GM18867 (cell line): Measurements from ENCODE around the gene KLHL18.
A peak's percentile ranks its signal among the peaks of the same experiment; 100 is the strongest.
"Not testable (repeated sequence)": the region's sequence is repeated elsewhere in the genome, so short reads cannot be mapped to it uniquely, and the experiment has no call there.

Experiments
- ATAC-seq: cut with Tn5 transposase; IDR thresholded peaks from one replicate; pipeline ENCODE4 v1.9.1; 2021; ENCODE audit warnings: mild to moderate bottlenecking, moderate library complexity; ENCODE audit not compliant: unreplicated experiment

KLHL18 gene

GRCh38 chr3:47310391-47310790, 27.6 kb downstream of the KLHL18 start:
- ATAC-seq, result no peak

DNA sequence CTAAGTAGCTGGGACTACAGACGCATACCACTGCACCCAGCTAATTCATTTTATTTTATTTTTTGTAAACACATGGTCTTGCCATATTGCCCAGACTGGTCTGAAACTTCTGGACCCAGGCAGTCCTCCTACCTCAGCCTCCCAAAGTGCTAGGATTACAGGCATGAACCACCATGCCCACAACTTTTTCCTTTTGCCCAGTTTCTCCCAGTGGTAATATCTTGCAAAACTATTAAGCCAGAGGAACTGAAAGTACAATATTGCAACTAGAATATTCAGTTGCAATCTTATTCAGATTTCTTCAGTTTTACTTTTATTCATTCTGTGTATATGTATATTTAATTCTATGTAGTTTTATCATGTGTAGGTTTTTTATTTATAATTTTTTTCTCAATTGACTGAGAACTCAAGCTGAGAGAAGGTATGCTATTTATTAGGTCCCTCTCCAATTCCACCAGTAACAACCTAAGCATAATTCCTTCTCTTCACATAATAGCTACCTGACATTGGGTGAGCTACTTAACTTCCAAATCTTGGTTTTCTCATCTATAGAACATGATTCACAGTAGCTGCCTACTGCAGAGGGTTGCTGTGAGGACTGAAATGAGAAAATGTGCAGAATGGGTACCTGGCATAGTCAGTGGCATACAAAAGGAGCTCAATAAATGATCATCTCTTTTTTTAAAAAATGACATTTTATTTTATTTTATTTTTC, 30.8 kb downstream of the KLHL18 start:
- ATAC-seq, result no peak

DNA sequence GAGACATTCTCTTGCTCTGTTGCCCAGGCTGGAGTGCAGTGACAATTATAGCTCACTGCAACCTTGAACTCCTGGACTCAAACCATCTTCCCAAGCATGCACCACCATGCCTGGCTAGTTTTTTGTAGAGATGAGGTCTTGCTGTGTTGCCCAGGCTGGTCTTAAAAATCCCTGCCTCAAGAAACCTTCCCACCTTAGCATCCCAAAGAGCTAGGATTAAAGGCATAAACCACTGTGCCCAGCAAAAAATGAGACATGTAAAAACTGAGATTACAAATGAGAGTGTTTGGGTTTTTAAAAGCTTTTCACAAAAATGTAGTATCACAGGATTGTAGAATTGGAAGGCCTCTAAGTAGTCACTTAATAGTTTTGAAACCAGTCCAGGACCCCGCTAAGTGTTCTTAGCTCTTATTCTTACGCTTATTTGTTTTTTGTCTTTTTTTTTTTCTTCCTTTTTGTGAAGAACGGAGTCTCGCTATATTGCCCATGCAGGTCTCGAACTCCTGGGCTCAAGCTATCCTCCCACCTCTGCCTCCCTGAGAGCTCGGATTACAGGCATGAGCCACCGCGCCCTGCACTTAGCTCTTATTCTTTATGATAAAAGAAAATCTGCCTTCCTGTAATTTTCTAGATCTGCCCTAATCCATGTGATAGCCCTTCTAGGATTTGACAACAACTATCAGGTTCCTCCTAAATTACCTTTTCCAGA, 31.5 kb downstream of the KLHL18 start:
- no peak for ATAC-seq

DNA sequence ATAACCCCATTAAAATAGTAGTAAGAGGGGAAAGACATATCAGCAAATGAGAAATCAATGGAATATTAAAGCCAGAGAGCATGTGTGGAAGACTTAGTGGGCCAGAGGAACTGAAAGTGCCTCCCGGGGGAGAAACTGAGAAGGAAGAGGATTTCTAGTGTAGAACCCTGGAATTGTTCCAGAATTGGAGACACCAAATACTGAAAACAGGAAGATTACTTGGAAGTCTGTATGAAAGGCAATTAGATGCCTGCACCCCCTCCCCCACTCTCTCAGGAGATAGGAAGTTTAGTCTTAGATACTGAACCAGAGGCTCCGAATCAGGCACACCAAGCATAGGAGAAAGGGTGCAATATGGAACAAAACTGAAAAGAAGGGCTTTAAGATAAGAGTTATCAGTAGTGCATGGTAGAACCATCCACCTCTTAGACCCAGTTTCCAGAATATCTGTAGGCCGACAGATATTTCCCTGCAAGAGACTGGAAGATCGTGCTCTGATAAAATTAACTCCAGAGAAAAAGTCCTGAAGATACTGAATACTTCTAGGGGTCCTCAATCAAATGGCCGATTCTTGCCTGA, 32.4 kb downstream of the KLHL18 start:
- ATAC-seq, result no peak

DNA sequence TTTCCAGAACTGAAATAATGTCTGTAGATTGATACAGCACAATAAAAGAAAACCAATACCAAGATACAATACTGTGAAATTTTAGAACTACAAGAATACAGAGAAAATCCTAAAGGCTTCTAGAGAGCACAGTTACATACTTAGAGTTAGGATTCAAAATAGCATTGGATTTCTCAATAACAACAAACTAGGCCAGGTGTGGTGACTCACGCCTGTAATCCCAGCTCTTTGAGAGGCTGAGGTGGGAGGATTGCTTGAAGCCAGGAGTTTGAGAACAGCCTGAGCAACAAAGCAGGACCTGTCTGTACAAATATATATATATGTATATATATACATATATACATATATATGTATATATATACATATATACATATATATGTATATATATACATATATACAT, 33.4 kb downstream of the KLHL18 start:
- not testable (repeated sequence) for ATAC-seq

DNA sequence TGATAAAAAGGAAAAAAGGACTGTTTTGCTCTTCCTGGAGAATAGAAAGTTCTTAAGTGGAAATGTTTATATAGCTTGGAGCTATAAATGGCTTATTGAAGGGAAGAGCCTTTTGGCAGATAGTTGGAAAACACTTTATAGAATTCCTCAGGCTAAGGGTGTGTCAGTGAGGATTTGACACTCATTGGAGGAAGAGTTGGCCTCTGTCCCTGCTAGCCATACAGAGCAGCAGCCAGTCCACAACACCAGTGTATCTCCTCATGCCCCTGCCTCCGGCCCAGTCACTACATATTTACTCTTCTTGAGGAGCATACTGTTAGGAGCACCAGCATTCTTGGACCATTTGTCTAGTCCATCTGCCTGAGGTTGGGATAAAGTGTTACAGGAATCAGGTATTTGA, 36.2 kb downstream of the KLHL18 start:
- ATAC-seq, result no peak

DNA sequence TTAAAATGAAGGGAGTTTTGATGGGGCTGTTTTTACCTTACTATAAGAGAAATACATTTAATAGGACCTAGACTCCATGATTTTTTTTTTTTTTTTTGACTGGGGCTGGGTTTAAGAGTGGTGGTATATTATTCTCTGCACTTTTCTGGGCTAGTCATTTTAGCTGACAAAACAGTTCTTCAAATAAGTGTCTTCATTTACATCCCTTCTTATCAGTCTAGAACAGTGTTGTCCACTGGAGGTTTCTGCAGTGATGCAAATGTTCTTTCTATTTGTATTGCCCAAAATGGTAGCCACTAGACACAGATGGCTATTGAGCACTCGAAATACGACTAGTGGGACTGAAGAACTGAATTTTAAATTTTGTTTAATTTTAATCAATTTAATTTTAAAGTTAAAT, 37.2 kb downstream of the KLHL18 start:
- no peak for ATAC-seq

DNA sequence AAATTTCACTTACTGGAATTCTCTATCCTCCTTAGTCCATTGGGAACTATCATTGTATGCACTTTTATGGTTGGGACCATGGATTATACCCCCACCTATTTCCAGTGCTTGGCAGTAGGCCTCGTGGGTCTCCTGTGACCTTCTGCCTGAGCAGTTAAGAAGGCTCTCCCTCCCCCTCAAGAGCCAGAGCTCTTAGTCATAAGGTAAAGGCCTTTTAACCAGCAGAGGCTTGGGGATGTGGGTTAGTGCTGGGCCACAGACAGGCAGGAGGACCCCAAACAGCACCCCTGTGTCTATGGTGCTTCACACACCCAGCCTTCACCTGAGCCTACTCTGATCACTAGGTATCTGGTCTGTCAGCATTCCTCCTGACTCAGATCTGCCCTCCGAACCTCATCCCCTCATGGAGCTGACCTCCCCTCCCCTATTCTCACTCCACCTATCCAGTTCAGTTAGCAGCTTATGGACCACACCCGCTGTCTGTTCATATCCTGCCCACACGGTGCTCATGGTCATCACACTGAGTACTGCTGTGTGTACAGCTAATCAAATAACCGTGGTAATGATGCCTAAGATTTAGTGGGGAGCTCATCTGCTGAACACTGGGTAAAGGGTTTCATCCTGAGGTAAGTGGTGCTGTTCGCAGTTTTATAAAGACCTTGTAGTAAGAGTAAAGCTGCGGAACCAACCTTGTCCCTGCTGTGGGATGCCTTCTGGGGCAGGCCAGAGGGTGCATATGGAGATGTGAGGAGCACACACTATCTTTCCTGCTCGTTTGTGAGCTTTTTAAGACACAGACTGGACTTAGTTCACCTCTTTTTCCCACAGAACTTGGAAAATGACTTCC, 40.9 kb downstream of the KLHL18 start:
- ATAC-seq, result no peak

GRCh38 chr3:47324278-47324865, 41.6 kb downstream of the KLHL18 start:
- no peak for ATAC-seq

DNA sequence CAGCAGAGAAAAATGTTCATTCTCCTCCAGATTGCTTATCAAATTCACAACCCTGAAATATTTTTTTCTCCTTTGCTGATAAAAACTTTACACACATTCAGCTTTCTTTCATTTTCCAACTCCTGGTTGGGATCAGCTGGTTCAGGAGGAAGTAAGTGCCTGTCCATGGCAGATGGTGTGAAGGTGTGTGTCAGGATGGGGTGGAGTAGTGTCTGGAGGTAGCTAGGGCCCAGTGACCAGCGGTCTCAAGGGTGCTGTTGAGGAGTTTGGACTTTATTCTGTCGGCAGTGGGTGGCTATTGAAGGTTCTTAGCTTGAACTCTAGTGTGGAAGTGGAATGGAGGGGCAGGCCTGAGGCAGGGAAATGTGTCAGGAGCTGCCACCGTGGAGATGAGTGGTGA, 51.2 kb downstream of the KLHL18 start:
- ATAC-seq, result no peak

- ATAC-seq, result no peak
These were observed 54.9 kb downstream of the KLHL18 start for GRCh38 chr3:47337656-47338055.

GRCh38 chr3:47339951-47340350, 57.2 kb downstream of the KLHL18 start:
- no peak for ATAC-seq

DNA sequence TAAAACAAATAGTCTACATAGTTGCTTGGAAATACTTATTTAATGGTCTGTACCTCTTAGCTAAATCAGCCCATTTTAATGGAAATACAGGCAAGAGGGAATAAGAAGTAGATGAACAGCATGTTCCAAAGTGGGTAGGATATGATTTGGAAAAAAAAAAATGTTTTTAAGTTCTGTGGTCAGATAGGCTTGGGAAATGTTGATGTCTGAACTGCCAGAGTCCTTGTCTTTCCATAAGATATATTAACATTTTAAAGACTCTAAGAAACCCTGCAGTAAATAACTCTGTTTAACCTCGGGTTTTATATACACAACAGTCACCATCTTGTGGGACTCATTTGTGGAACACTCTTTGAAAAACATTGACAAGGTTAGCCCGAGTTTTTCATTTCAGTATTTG, 58.1 kb downstream of the KLHL18 start:
- ATAC-seq, result no peak

- ATAC-seq, result no peak
These were observed 59.4 kb downstream of the KLHL18 start for GRCh38 chr3:47342151-47342550.

- ATAC-seq, result no peak
These were observed 60.1 kb downstream of the KLHL18 start for GRCh38 chr3:47342812-47343211.

DNA sequence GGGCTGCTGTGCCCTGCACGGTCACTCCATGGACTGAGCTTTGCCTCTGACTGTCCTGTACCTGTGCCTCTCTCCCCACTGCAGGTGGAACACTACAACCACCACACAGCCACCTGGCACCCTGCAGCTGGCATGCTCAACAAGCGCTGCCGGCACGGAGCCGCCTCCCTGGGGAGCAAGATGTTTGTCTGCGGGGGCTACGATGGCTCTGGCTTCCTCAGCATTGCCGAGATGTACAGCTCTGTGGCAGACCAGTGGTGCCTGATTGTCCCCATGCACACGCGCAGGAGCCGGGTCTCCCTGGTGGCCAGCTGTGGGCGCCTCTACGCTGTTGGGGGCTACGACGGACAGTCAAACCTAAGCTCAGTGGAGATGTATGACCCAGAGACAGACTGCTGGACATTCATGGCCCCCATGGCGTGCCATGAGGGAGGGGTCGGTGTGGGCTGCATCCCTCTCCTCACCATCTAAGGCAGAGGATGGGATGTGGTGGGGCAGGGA, 60.8 kb downstream of the KLHL18 start:
- no peak for ATAC-seq

DNA sequence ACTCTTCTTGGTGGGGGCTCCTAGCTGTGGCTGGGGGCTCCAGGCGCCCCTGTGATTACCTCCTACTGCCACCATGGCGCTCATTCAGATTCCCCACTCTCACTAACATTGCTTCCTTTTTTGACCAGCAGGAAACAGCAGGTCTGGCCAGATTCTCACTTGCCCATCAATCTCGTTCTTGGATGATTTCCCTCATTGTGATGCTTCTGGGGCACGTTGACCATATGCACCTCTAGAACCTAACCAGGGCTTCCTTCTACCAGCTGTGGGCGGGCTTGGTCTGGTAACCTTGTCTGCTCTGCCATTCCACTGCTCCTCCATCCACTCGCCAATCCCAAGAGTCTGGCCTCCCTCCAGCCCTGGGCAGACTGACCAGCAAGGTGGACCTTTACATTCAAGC, 62.2 kb downstream of the KLHL18 start:
- ATAC-seq, result no peak

DNA sequence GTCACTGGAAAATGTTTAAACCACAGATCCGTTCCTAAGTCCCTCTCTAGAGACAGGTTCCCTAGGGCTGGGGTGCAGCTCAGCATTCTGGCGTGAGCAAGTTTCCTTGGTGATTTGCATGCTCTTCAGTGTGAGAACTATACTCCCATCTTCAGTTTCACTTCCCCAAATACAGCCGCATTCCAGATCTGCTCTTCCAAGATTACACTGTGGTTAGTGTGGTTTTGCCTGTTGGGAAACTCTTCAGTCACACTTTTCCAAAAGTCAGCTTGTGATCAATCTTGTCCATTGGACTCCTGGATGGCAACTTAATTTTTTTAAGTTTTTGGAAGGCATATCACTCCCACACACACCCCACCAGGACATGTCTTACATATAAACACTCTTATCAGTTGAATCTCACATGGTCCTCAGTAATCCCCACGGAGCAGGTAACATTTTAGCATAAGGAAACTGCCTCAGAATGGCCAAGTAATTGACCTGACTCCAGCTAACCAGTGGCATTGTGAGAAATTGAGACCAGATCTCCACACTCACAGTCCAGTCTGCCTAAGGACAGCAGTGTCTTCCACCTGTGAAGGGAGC, 64.6 kb downstream of the KLHL18 start:
- peak; percentile 70 for ATAC-seq

GRCh38 chr3:47348411-47349154, 65.8 kb downstream of the KLHL18 start:
- ATAC-seq, result no peak

GRCh38 chr3:47355010-47355409, 72.3 kb downstream of the KLHL18 start:
- ATAC-seq, result no peak
